GM18909 (cell line): ENCODE results near the gene LIN37.
"Not testable (repeated sequence)": the region's sequence is repeated elsewhere in the genome, so short reads cannot be mapped to it uniquely, and the experiment has no call there.

Experiments
- ATAC-seq: cut with Tn5 transposase; IDR thresholded peaks from one replicate; pipeline ENCODE4 v1.9.1; 2021; ENCODE audit warnings: mild to moderate bottlenecking; ENCODE audit not compliant: unreplicated experiment, poor library complexity

Gene LIN37

DNA sequence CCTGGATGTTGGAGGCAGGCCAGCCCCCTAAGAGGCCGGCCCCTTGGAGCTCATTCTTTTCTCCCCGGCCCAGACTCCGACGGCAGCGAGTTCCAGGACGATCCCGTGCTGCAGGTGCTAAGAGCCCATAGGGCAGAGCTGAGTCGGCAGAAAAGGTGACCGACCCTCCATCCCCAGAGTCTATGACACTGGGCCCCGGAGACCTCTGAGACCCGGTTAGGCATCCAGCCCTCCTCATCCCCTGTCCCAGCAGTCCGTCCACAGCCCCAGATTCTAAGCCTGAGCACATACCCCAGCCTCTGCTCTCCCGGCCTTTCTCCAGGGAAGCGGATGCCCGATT is 19.7 kb downstream of the LIN37 start:
- no peak for ATAC-seq

DNA sequence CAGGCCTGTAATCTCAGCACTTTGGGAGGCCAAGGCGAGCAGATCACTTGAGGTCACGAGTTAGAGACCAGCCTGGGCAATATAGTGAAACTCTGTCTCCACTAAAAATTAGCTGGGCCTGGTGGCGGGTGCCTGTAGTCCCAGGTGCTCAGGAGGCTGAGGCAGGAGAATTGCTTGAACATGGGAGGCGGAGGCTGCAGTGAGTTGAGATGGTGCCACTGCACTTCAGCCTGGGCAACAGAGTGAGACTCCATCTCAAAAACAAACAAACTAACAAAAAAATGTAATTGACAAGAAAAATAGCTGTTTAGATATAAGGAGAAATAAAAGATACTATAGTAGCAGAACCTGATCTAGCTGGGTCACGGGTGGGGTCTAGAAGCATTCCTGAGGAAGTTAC is 24.0 kb downstream of the LIN37 start:
- not testable (repeated sequence) for ATAC-seq

DNA sequence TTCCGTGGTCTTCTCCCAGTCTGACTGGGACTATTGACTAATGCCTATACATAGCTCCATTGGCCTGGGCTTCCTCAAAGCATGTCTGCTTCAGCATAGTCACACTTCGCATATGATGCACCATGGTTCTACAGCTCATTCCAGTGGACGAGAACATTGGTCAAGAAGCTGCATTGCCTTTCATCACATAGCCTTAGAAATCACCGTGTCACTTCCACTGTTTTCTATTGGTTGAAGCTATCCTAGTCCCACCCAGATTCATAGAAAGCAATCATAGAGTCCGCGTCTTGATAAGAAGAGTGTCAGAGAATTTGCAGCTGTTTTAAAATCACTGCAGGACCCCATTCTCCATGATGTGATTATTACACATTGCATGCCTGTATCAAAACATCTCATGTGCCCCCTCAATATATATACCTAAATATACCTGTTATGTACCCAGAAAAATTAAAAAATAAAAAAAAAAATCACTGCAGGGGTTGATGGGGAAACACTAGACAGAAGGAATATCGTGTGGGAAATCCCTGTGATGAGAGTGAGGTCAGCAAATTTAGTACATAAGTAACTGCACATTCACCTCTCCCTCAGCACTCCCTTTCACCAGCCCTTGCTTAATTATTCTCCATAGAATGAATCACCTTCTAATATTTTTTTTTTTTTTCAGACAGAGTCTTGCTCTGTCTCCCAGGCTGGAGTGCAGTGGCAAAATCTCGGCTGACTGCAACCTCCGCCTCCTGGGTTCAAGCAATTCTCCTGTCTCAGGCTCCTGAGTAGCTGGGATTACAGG is 24.8 kb downstream of the LIN37 start:
- ATAC-seq: no peak

DNA sequence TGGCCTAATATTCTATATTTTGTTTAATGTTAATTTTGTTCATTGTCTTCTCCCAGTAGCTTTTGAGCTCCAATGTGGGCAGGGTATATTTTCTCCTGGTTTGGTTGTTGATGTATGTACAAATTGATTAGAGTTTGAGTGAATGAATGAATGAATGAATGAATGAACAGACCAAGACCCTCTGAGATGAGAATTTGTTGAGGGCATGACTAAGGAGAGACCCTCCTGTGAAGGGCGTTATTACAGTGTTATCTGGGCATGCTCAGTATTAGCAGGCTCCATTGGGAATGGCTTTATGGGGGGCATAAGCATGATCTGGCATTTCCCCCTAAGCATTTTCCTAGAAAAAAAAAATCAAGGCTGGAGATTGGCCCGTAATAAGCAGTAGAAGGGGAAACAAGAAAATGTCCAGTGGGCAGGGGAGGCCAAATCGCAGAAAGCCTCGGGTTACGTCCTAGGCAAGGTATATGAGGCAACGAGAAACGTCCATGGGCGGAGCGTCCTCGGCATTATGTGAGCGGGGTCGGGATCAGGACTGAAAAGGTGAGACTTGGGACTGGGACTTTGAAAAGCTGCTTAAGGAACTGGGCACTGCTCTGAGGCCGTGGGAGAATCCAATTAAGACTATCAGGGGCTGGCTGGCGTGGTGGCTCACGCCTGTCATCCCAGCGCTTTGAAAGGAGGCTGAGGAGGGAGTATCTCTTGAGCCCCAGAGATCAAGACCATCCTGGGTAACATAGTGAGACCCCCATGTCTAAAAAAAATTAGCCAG is 26.1 kb downstream of the LIN37 start:
- ATAC-seq: no peak

DNA sequence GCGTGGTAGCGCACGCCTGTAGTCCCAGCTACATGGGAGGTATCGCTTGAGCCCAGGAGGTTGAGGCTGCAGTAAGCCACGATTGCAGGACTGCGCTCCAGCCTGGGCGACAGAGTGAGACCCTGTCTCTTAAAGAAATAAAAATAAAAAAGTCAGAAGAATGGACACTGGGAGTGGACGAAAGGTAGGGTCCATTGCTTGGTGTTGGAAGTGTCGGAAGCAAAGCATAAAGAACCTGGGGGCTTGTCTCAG is 26.6 kb downstream of the LIN37 start:
- no peak for ATAC-seq

DNA sequence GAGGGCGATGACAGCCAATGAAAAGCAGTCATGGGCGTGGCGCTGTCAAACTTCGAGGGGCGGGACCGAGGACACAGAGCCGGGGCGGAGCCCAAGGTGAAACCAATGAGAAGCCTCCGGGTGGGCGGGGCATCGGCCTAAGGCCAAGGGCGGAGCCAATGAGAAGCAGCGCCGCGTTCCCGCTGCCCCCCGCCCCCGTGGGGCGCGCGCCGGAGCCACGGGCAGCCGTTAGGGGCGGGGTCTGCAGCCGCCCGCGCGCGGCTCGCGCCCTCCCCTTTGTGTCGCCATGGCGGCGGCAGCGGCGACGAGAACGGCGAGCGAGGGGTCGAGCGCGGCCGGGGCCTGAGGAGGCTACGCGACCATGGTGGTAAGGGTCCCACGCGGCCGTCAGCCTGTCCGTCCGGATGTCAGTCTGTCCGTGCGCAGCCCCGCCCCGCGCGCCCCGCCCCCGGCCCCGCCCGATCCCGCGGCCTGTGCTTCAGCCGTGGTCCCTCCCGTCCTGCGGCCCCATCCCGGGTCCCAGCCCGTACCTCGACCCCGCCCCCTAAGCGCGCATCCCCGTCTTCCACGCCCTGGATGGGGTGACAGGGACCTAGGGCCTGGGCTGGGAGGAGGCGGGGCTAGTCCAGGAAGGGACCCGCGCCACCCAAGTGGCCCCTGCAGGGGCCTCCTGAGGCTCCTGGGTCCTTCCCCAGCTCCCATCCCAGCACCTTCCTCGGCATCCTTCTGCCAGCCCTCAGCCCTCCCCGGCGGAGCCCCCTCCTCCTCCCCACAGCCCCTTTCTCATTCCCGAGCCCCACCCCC is 27.1 kb downstream of the LIN37 start, which contains the start of gene ARHGAP33:
Gene ARHGAP33 (plus strand): TSS at position 267 of the 804 bp plus-strand sequence. CDS start 95 bp downstream, at position 362.
- peak; percentile 88 for ATAC-seq

DNA sequence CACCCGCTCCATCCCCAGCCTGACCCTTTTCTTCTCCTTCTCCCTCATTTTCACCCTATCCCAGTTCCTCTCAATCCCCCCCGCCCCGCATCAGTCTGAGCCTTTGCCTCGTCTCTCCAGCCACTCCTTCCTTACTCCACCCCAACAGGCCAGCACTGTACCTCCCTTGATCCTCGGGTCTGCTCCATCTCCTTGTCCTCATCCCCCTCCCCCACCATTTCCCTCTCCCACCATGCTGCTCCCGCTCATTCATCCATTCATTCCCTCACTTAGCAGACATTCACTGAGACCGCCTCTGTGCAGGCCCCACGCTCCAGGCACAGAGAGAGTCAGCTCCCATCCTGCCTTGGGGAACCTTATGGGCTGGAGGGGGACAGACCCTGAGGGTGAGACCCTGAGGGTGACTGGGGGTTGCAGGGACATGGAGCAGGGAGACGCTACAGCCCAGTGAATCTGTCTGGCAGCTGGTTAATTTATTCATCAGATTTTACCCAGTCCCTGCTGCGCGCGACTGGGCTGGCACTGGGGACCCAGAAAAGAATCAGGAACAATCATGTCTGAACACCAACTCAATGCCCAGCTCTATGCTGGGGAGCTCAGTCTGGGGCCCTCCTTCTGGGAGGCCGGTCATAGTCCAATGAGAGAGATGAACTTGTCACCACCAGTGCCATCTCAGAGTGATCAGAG is 27.9 kb downstream of the LIN37 start:
- ATAC-seq: no peak

DNA sequence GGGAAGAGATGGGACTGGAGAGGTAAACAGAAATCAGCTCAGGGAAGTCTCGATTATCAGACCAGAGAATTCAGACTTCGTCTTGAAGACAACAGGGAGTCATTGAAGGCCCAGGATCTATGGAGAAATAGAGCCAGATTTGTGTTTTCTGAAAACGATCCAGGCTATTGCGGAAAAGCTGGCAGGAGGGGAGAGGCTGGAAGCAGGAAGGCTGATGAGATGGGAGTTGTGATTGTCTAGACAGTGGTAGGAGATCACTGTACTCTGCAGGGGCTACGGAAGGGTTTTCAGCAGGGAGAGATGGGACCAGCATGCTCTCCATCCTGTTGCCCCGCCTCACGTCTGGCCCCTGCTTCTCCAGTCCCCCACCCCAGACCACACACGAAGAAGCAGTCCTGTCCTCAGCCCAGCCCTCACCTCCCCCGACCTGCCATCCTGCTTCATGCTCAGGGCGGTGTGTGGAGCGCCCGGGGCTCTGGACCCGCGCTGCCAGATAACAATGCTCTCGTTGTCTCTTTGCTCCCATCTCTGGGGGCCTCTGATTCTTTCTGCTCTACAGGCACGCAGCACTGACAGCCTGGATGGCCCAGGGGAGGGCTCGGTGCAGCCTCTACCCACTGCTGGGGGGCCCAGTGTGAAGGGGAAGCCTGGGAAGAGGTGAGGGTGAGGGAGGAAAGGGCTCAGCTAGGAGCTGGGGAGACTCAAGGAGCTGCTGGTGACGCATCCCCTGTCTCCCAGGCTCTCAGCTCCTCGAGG is 28.9 kb downstream of the LIN37 start:
- no peak for ATAC-seq

DNA sequence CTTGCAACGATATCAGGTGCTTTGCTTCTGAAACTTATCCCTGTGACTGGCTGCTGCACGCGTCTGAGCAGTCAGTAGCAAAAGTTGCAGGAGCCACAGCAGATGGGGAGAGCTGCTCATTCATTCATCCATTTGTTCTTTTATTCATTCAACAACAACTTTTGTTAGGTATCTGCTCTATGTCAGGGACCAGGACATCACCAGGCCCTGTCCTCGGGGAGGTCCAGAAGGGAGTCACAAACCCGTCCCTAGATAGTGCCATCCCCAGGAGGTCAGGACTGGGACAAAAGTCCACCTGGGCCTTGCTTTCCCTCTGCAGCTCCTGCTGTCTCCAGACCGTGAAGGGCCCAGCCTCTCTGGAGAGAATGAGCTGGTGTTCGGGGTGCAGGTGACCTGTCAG is 29.6 kb downstream of the LIN37 start:
- ATAC-seq: no peak

DNA sequence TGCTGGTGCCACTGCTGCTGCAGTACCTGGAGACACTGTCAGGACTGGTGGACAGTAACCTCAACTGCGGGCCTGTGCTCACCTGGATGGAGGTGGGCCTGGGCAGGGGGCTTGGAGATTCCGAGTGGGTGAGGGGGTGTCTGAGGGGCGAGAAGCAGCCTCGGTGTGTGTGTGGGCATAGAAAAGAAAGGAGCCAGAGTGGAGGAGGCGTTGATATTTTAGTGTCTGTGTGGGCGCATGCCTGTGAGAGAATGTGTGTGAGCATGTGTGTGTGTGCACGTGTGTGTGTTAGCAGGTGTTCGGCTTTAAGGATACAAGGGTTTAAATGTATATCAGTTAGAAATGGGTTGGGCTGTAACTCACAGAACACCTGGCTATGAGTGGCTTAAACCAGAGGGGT is 30.7 kb downstream of the LIN37 start:
- ATAC-seq: no peak

DNA sequence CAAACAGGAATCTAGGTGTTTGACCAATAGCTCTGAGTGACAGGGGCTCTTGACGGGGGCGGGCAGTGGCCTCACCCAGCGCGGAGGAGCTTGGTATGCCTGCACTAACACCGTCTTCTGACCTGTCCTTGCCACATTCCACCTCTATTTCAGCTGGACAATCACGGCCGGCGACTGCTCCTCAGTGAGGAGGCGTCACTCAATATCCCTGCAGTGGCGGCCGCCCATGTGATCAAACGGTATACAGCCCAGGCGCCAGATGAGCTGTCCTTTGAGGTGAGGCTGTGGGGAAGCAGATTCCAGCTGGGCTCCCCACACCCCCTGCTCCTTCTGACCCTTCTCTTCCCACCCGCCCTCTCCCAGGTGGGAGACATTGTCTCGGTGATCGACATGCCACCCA is 31.7 kb downstream of the LIN37 start:
- no peak for ATAC-seq

DNA sequence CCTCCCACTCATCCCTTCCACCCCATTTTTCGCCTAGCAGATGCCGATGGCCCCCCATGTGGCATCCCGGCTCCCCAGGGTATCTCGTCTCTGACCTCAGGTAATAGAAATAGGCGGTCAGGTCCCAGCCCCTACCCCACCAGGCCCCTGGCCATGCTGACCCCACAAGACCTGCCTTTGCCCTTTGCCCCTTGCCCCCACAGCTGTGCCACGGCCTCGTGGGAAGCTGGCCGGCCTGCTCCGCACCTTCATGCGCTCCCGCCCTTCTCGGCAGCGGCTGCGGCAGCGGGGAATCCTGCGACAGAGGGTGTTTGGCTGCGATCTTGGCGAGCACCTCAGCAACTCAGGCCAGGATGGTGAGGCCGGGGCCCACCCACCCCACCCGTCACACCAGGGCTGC is 32.3 kb downstream of the LIN37 start:
- ATAC-seq: no peak

DNA sequence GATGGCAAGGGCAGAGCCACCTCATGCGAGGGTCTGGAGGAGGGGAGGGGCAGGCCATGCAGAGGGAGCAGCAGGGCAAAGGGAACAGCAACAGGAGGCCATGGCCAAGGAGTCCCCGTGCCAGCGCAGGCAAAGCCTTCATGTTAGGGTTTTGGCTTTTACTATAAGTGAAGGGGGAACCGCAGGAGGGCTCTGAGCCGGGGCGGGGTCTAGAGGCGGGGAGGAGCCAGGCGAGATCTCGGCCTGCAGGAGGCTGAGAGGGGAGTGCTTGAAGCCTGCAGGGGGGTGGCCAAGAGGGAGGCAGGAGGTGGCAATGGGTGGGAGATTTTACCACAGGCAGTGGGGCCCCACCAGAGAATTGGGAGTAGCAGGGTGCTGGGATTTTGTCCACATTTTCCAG is 33.3 kb downstream of the LIN37 start:
- ATAC-seq: no peak

DNA sequence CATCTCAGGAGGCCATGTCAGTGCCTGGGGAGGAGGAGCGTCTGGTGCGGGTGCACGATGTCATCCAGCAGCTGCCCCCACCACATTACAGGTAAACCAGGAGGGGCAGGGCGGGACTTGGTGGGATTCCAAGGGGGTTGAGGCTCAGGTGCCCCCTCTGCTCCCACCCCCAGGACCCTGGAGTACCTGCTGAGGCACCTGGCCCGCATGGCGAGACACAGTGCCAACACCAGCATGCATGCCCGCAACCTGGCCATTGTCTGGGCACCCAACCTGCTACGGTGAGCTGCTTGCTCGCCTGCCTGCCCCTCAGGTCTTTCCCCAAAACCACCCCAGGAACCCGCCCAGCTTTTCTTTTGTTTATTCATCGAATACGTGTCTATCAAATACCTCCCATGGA is 34.2 kb downstream of the LIN37 start:
- no peak for ATAC-seq

DNA sequence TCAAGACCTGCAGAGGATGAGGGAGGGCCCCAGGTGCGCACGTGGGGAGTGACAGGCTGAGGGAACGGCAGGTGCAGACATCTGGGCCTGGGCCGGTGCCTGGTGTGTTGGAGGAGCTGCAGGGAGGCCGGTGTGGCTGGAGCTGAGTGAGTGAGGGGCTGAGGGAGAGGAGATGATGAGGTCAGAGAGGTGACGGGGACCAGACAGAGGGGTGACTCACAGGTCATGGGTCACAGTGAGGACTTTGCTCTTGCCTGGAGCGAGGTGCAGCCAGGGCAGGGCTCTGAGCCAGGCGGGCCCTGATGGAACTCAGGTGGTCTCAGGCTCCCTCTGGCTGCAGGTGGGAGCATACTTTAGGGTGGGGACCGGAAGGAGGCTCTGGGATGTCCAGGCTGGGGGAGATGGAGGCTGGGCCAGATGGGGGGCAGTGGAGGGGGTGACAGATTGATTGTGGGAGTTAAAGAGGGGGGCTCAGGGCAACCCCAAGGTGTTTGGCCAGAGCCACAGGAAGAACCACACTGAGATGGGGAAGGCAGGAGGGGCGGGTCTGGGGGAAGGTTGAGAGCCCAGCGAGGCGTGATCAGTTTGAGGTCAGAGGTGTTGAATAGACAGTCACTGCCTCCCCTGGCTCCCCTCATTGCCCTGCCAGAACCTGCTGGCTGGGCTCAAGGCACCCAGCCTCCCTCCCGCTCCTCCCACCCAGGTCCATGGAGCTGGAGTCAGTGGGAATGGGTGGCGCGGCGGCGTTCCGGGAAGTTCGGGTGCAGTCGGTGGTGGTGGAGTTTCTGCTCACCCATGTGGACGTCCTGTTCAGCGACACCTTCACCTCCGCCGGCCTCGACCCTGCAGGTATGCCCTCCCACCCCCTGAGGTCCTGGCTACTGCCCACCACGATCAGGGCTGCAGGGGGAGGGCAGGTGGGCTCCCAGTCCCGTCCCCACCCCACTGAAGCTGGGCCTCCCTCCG is 35.4 kb downstream of the LIN37 start:
- no peak for ATAC-seq

DNA sequence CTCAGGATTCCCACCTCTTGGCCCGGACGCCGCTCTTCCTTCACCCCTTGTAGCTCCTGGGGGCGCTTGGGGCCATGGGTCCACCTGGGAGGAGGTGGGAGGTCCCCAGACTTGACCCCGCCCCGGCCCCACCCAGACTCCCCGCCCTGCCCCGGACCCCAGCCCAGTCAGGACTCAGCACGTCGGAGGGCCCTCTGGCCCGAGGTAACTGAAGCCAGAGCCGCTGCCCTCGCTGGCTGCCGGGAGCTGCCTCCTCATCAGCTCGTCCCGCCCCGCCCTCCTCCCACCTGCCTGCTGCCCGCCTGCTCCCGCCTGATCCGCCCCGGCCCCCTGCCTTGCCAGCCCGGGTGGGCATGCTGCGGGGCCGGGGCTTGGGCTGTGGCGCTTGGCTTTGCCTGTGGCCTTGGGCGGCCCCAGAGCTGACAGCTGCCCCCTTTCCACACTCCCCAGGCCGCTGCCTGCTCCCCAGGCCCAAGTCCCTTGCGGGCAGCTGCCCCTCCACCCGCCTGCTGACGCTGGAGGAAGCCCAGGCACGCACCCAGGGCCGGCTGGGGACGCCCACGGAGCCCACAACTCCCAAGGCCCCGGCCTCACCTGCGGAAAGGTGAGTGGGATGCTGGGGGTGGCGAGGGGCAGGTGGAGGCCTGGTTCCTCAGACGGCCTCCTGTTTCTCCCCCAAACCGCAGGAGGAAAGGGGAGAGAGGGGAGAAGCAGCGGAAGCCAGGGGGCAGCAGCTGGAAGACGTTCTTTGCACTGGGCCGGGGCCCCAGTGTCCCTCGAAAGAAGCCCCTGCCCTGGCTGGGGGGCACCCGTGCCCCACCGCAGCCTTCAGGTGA is 36.3 kb downstream of the LIN37 start:
- no peak for ATAC-seq

DNA sequence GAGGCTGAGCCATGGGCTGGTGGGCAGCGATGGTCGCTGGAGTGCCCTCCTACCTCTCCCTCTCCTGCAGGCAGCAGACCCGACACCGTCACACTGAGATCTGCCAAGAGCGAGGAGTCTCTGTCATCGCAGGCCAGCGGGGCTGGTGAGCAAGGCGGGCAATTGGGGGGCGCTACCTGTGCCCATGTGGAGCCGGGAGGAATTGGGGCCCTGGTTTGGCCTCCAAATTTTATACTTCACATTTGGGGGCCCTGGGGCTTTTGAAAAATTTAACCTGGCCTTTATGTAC is 36.9 kb downstream of the LIN37 start:
- no peak for ATAC-seq
